Transverse colon (tissue), 4 donors: ENCODE data around the gene BZW1.

Experiments
- CTCF ChIP-seq, 5 experiments: fragments of 200-600 bp in 3 of 5; fragments of 450-650 bp in 2 of 5; sonication (generic) in 3 of 5; IDR thresholded peaks; 1 replicate in 2 of 5; 2 replicates in 3 of 5; pipeline ENCODE4 v1.5.1; 2016 to 2017; ENCODE audit warnings: antibody characterized with exemption in 5 of 5, inconsistent platforms in 3 of 5, mild to moderate bottlenecking in 2 of 5, moderate library complexity in 1 of 5
- EP300 ChIP-seq: sonication (generic); formaldehyde crosslinking; IDR thresholded peaks from one replicate; pipeline ENCODE4 v1.6.1; 2017; ENCODE audit warnings: antibody characterized with exemption, low read depth
- POLR2A ChIP-seq: fragments of 450-650 bp; IDR thresholded peaks from one replicate; pipeline ENCODE4 v1.6.1; 2016; ENCODE audit warnings: antibody characterized with exemption, mild to moderate bottlenecking, moderate library complexity
- POLR2AphosphoS5 ChIP-seq, 3 donors: sonication (generic); formaldehyde crosslinking; IDR thresholded peaks; one replicate each; pipeline ENCODE4 v1.6.1; 2016; ENCODE audit warnings: antibody characterized with exemption in 3 of 3

DNA sequence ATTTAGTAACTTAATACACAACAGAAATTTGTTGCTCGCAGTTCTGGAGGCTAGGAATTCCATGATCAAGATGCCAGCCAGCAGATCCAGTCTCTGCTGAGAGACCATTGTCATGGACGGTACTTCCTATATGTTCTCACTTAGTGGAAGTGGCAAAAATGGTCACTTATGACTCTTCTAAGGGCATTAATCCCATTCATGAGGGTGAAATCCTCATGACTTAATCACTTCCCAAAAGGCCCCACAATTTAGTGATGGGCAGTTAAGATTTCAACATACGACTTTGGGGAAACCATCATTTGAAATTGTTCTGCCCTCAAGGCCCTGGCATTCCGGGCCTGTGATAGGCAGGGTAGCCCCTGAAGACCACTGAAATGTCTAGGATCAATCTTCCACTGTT lies 23.0 kb downstream of the BZW1 start:
- TF ChIP-seq CTCF (IDR thresholded peaks at IDR 0.05) = no peak
- no peak for TF ChIP-seq POLR2A
- no peak for TF ChIP-seq EP300
- TF ChIP-seq POLR2AphosphoS5 (IDR thresholded peaks at IDR 0.05) = no peak
